Measurements from ENCODE around the gene C19orf44. TPM values are rescaled to one million over a fixed set of nuclear protein-coding genes. Genes with fewer than 3 reads are reported as not detected.

C19orf44 gene
- total RNA-seq, 1 donor from 2014 or later = 12.3 TPM

DNA sequence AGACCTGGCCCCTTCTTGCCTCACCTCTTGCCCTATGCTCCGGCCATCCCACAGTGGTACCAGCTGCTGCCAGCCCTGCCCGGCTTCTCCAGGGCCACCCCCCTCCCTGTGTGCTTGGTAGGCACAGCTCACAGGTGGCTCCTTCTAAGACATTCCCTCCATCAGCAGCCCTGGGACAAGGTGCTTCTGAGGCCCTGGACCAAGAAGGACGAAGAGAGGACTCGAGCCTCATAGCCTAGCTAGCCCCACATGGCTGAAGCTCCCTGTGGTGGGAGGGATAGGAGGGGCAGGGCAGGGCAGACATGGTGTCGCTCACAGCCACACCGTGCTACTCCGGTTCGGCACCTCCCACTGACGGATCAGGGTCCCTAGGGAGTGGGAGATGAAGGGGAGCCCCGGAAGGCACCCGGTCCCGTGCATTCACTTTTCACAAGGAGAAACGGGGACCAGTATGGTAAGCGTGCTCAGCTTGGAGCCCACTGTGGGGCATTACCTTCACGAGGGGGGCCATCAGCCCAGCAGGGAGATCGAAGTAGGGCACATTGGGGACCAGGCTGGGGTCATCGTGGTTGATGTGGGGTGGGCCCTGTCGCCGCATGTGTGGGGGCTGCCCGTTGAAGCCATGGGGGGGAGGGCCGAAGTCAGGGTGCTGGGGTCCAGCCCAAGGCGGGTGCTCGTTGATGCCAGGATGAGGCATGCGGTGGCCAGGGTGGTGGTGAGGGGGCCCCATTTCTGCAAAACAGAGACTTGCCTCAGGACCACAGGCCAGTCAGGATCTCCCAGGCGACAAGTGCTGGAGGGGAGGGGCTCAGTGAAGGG is 26.6 kb downstream of the C19orf44 start:
- Mint-ChIP-seq H3K27ac (peak overlapping the region; percentile 71), H3K4me3 (ENCODE audit: low read depth) (no peak overlapping the region), H3K36me3 (ENCODE audit: insufficient read depth) (peaks cover 18% of the 10 kb centered on the region), H3K27me3 (no peaks in the 10 kb centered on the region), H3K4me1 (ENCODE audit: low read depth) (no peaks in the 10 kb centered on the region), H3K9me3 (ENCODE audit: low read depth) (no peaks in the 10 kb centered on the region)
- TF ChIP-seq, protein P1, sequence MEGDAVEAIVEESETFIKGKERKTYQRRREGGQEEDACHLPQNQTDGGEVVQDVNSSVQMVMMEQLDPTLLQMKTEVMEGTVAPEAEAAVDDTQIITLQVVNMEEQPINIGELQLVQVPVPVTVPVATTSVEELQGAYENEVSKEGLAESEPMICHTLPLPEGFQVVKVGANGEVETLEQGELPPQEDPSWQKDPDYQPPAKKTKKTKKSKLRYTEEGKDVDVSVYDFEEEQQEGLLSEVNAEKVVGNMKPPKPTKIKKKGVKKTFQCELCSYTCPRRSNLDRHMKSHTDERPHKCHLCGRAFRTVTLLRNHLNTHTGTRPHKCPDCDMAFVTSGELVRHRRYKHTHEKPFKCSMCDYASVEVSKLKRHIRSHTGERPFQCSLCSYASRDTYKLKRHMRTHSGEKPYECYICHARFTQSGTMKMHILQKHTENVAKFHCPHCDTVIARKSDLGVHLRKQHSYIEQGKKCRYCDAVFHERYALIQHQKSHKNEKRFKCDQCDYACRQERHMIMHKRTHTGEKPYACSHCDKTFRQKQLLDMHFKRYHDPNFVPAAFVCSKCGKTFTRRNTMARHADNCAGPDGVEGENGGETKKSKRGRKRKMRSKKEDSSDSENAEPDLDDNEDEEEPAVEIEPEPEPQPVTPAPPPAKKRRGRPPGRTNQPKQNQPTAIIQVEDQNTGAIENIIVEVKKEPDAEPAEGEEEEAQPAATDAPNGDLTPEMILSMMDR (IDR thresholded peaks at IDR 0.05; ENCODE audit: unreplicated experiment) = no peak
- no peak for DNase-seq (ENCODE audit: low spot score, unreplicated experiment)

DNA sequence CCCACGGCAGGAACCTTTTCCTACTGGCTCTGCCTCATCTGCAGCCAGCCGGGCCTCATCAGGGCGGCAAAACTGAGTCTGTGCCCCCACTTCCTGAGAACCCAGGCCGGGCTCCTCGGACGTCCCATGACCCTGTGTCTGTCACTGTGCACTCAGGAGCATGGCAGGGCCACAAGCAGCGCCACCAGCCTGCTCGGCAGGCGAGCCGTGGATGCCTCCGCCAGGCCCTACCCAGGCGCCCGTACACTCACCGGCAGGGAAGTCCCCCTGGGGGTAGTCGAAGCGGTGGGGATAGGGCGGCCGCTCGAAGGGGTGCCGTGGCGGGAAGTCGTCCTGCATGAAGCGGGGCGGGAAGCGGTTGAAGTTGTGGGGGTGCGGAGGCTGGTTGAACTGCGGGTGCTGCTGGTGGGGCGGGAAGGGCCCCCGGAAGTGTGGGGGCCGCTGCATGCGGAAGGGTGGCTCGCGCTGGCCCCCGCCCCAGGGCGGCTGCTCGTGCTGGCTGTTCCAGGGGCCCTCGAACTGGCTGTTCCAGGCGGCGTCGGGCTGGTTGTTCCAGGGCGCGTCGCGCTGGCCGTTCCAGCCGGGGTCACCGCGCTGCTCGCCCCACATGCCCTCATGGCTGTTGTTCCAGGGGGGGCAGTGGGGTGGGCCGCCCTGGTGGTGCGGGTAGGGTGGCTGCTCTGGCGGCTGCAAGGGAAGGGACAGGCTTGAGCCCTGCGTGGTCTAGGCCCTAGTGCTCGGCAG is 29.0 kb downstream of the C19orf44 start:
- H3K27me3 Mint-ChIP-seq = no peaks in the 10 kb centered on the region
- DNase-seq (ENCODE audit: low spot score, unreplicated experiment) = no peak
- H3K9me3 Mint-ChIP-seq (ENCODE audit: low read depth) = no peaks in the 10 kb centered on the region
- TF ChIP-seq, protein P1 (IDR thresholded peaks at IDR 0.05; ENCODE audit: unreplicated experiment) = no peak
- no peak overlapping the region for H3K4me3 Mint-ChIP-seq (ENCODE audit: low read depth)
- peaks cover 14% of the 10 kb centered on the region for H3K36me3 Mint-ChIP-seq (ENCODE audit: insufficient read depth)
- H3K27ac Mint-ChIP-seq = no peak overlapping the region
- no peaks in the 10 kb centered on the region for H3K4me1 Mint-ChIP-seq (ENCODE audit: low read depth)

- no peaks in the 10 kb centered on the region for H3K27me3 Mint-ChIP-seq
- no peaks in the 10 kb centered on the region for H3K4me1 Mint-ChIP-seq (ENCODE audit: low read depth)
- TF ChIP-seq, protein P1 (IDR thresholded peaks at IDR 0.05; ENCODE audit: unreplicated experiment) = no peak
- H3K27ac Mint-ChIP-seq = no peak overlapping the region
- H3K36me3 Mint-ChIP-seq (ENCODE audit: insufficient read depth) = peaks cover 14% of the 10 kb centered on the region
- H3K4me3 Mint-ChIP-seq (ENCODE audit: low read depth) = no peak overlapping the region
- H3K9me3 Mint-ChIP-seq (ENCODE audit: low read depth) = no peaks in the 10 kb centered on the region
- DNase-seq (ENCODE audit: low spot score, unreplicated experiment) = no peak
These were observed 29.7 kb downstream of the C19orf44 start for GRCh38 chr19:16525751-16526481.

DNA sequence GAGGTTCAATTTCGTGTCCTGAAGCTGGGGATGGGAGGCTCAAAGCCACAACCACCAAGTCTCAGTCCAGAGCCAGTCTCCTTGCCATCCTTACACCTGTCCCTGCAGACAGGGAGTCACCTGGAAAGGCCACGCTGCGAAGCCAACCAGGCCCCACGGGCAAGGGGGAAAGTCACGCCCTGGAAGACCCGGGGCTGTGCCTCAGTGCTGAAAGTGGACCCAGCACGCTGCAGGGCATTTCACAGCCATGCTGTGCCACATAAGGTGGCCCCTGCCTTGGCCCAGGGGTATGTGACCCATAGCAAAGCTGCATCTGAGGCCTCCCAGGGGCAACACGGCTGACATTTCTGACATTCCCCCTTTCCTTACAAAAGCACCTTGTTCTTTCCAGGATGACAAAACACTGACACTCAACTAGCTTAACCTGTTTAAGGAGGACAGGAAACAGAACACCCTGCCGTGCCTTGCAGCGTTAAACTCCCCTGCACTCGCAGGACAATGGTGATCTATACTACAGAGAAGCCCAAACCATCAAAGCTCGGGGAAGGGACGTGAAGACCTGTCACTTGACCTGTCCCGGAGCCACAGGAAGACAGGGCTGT is 31.2 kb downstream of the C19orf44 start:
- DNase-seq (ENCODE audit: low spot score, unreplicated experiment) = no peak
- no peaks in the 10 kb centered on the region for H3K4me1 Mint-ChIP-seq (ENCODE audit: low read depth)
- peaks cover 18% of the 10 kb centered on the region for H3K36me3 Mint-ChIP-seq (ENCODE audit: insufficient read depth)
- no peak overlapping the region for H3K27ac Mint-ChIP-seq
- TF ChIP-seq, protein P1 (IDR thresholded peaks at IDR 0.05; ENCODE audit: unreplicated experiment) = no peak
- H3K9me3 Mint-ChIP-seq (ENCODE audit: low read depth) = no peaks in the 10 kb centered on the region
- H3K4me3 Mint-ChIP-seq (ENCODE audit: low read depth) = no peak overlapping the region
- H3K27me3 Mint-ChIP-seq = no peaks in the 10 kb centered on the region

Data from progenitor cell of endocrine pancreas (in vitro differentiated cells).